ENCODE data around the gene IPP. TPM values are rescaled to one million over a fixed set of nuclear protein-coding genes. Genes with fewer than 3 reads are reported as not detected.

IPP gene
- total RNA-seq, 2 donors from 2014 or later, result 11.3 to 13.1 TPM

DNA sequence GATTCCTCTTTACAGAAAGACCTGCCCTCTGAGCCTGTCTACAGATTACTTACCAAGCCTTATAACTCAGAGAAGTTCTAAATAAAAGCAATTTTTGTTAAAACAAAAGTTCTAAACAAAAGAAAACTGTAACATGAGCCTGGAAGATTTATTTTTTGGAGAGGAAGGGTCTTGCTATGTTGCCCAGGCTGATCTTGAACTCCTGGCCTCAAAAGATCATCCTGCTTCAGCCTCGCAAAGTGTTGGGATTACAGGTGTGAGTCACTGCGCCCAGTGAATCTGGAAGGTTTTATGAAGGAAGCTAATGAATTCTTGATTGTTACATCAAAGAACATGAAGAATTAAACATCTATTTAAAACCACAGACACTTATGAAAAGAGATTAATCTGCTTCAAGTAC lies 91.2 kb downstream of the IPP start:
- intact Hi-C loops (cut with DNase I), result no loop called here
- no peak for DNase-seq (ENCODE audit: low spot score)

- no peak for DNase-seq (ENCODE audit: low spot score)
- intact Hi-C loops (cut with DNase I), result no loop called here
Observed at GRCh38 chr1:45658171-45658570, 92.3 kb downstream of the IPP start.

- intact Hi-C loops (cut with DNase I), result no loop called here
Observed at GRCh38 chr1:45656573-45657226, 93.8 kb downstream of the IPP start.

DNA sequence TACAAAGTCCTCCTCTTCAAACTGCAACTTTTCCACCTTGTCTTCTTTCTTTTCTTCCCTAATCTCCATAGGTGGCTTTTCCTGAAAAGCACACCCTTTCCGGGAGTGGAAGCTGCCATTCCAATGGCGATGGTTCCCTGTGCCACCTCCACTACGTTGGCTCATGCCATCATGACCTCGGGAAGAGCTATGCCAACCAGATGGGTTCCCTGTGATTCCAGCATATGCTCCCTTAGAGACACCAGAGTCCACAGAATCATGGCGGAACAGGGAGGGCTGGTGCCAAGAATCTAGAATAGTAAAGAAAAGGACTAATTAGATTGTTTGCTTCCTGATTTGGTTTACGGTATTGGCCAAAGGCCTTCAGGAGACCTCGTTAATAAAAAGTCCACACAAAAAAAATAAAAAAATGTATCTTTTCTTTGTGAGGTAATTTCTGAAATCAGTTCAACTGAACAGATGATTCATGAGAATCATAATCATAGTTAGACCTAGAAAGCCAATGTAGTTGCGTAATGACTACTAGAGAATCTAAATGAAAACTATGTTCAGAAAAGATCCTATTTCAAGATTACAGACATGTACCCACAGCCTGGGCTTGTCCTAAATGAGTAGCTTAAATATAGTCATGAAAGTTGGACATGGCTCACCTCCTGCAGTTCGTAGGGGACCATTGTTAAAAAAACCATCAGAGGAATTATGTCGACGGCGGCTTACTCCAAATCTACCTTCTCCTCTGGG lies 95.7 kb downstream of the IPP start:
- intact Hi-C loops (cut with DNase I), result no loop called here
- no peak for DNase-seq (ENCODE audit: low spot score)

More at GRCh38 chr1:45656573-45657226, 93.8 kb downstream of the IPP start:
- no peak for DNase-seq (ENCODE audit: low spot score)

Other genes with a start within 250 kb of the IPP start
- 100 to 1,000 TPM; 255 to 329 TPM for gene PRDX1, start 228.8 kb downstream of the IPP start, total RNA-seq
- 100 to 1,000 TPM in 1 of 2 donors, 10 to 100 TPM in 1; 97.2 to 119 TPM for gene AKR1A1, start 199.8 kb downstream of the IPP start, total RNA-seq
- 10 to 100 TPM; 36.7 to 45.5 TPM for gene NASP, start 166.6 kb downstream of the IPP start, total RNA-seq
- gene CCDC17, start 126.6 kb downstream of the IPP start, total RNA-seq, result 1 to 10 TPM; 1.5 to 2.3 TPM
- gene GPBP1L1, start 64.1 kb downstream of the IPP start, total RNA-seq, result 10 to 100 TPM; 75.9 to 83.4 TPM
- 10 to 100 TPM; 10.5 to 12.6 TPM for gene TMEM69, start 62.5 kb downstream of the IPP start, total RNA-seq
- gene MAST2, start 53.0 kb upstream of the IPP start, total RNA-seq, result 10 to 100 TPM; 35.4 to 44.9 TPM